ENCODE results near the gene BTBD9. TPM values are rescaled to one million over a fixed set of nuclear protein-coding genes. Genes with fewer than 3 reads are reported as not detected.

BTBD9 gene
- total and polyA plus RNA-seq, 2 of the 13 experiments (the other 11 are each of a cell fraction or from before 2014, with no cell fraction given), result 1.2 to 3.0 TPM

- peak; percentile 14; the same call in 1 of the 2 replicates for TF ChIP-seq CEBPG (CRISPR knock-in tag; IDR thresholded peaks at IDR 0.05)
- TF ChIP-seq NCOA2 (CRISPR knock-in tag; IDR thresholded peaks at IDR 0.05), result peak; percentile 11; the same call in 1 of the 2 replicates
- no peak for TF ChIP-seq SP1 (IDR thresholded peaks at IDR 0.05)
- no peak for TF ChIP-seq SP1 (CRISPR knock-in tag; IDR thresholded peaks at IDR 0.05)
These were observed 50.9 kb downstream of the BTBD9 start (continued) for GRCh38 chr6:38588631-38589366.

GRCh38 chr6:38587766-38588362, 51.9 kb downstream of the BTBD9 start:
- CTCF ChIA-PET (ENCODE audit: low intra/inter-chr PET ratio, low total read pairs), result no interaction called here
- no peak for ATAC-seq
- H3K36me3 ChIP-seq (replicated peaks in 1 of 2; ENCODE audit: control insufficient read depth in 1 of 2, insufficient read depth in 2 of 2, low read length in 2 of 2), result no peaks in the 10 kb centered on the region
- BruUV-seq (replicated peaks), result no TSS peak
- H3K4me1 ChIP-seq (ENCODE audit: insufficient read depth, low read length), result peaks cover 6% of the 10 kb centered on the region
- no peaks in the 10 kb centered on the region for H3K9me3 ChIP-seq (ENCODE audit: low read length)
- H2AFZ ChIP-seq (ENCODE audit: low read length), result no peak overlapping the region
- FAIRE-seq, result no peak
- POLR2A ChIA-PET, result no interaction called here
- H3K79me2 ChIP-seq (ENCODE audit: insufficient read depth, low read length), result no peaks in the 10 kb centered on the region
- H3K9ac ChIP-seq (ENCODE audit: insufficient read depth, low read depth, low read length), result no peak overlapping the region
- no peak overlapping the region for H3K27ac ChIP-seq (ENCODE audit: extremely low read length, insufficient read depth, low read length)
- WGBS (ENCODE audit: low lambda C conversion rate), result 94% methylated on average over 6 of the region's 6 CpGs
- peak; percentile 16 to 24; a peak in 1 of 4 replicates for TF ChIP-seq MAFK (conservative IDR thresholded peaks at IDR 0.05 in 1 of 2, IDR thresholded peaks at IDR 0.05 in 1 of 2; ENCODE audit: low read length in 2 of 2)
- TF ChIP-seq E2F1 (CRISPR knock-in tag; IDR thresholded peaks at IDR 0.05), result no peak
- H3K4me3 ChIP-seq (replicated peaks in 1 of 3; ENCODE audit: insufficient read depth in 1 of 3, low read depth in 2 of 3, low read length in 3 of 3), result no peak overlapping the region
- in situ Hi-C loops (cut with HindIII; ENCODE audit: extremely low pct_ligation_motif_present, low pct_unique_long_range_greater_than_20kb) (no loop called here), intact Hi-C loops (cut with micrococcal nuclease; ENCODE audit: unreplicated experiment) (no loop called here)
- H3K4me2 ChIP-seq (ENCODE audit: low read depth, low read length), result no peak overlapping the region
- H4K20me1 ChIP-seq (ENCODE audit: insufficient read depth, low read length), result no peaks in the 10 kb centered on the region
- no peak for DNase-seq (ENCODE audit: low spot score)
- H3K27me3 ChIP-seq (ENCODE audit: control insufficient read depth in 1 of 2, insufficient read depth in 2 of 2, low read length in 2 of 2), result no peaks in the 10 kb centered on the region
